GM10266 (cell line): ENCODE measurements around the gene TRAPPC13.
A peak's percentile ranks its signal among the peaks of the same experiment; 100 is the strongest.

Source experiments
- DNase-seq: peaks from one replicate; pipeline ENCODE4 v3.0.0; 2012; ENCODE audit errors: extremely low spot score
- CTCF ChIP-seq: IDR thresholded peaks from 2 replicates; pipeline ENCODE4 v1.5.1; 2012; ENCODE audit warnings: mild to moderate bottlenecking, low read depth; ENCODE audit not compliant: control insufficient read depth, insufficient read depth; ENCODE audit errors: missing control alignments

Gene TRAPPC13

DNA sequence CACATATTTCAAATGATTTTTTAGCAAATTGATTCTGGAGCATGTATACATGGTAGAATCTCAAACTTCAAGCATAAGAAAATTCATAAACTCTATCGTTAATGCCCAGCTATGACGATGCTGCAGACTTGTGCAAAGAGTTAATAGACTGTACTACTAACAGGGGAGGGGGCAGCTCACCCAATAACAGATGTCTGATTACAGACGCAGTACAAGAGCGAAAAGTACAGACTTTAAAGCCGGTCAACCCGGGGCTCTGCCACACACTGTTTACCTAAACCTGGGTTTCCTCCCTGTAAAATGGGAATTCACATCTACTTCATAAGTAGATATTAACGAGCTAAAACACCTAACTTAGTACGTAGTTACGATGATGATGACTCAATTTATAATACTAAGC lies 1.3 kb upstream of the TRAPPC13 start:
- no peak for TF ChIP-seq CTCF
- no peak for DNase-seq

GRCh38 chr5:65624025-65624570 lies 729 bp upstream of the TRAPPC13 start, which contains the start of gene TRIM23:
Gene TRIM23, minus strand, starts transcription at chr5:65624333. Its CDS starts 59 bp downstream, at chr5:65624274.
- TF ChIP-seq CTCF: no peak
- DNase-seq: peak; percentile 77

DNA sequence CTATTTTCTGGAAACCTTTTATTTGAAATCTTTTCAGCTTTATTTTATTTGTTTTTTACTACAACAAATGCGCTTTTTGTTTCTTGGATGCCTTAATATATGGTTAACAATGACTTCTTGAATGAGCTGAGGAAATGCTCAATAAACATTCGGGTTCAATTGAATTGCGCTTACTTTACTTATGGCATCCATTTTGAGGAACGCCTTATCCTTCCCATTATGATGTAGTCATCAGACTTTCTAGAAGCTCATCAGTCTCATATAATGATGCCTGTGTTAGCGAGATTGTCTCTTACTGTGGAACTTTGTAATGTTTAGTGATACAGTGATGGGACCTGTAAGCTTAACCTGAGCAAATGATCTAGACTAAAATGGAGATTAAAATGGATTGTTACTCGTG lies 916 bp downstream of the TRAPPC13 start:
- no peak for DNase-seq
- no peak for TF ChIP-seq CTCF

GRCh38 chr5:65630981-65631380 lies 6.2 kb downstream of the TRAPPC13 start:
- no peak for DNase-seq
- TF ChIP-seq CTCF: no peak

GRCh38 chr5:65640240-65640639 lies 15.4 kb downstream of the TRAPPC13 start:
- no peak for DNase-seq

GRCh38 chr5:65646938-65647337 lies 22.1 kb downstream of the TRAPPC13 start:
- TF ChIP-seq CTCF: no peak
- DNase-seq: no peak

More at GRCh38 chr5:65640240-65640639, 15.4 kb downstream of the TRAPPC13 start:
- TF ChIP-seq CTCF: no peak

GRCh38 chr5:65647941-65648340 lies 23.1 kb downstream of the TRAPPC13 start:
- TF ChIP-seq CTCF: no peak
- DNase-seq: no peak
